HepG2 (cell line): ENCODE data around the gene RNU7-1. TPM values are rescaled to one million over a fixed set of nuclear protein-coding genes. Genes with fewer than 3 reads are reported as not detected.

Experiments used
- ATAC-seq: fragments of 200-7000 bp; cut with Tn5 transposase; 3 replicates; pipeline ENCODE4 v1.9.1; 2020; ENCODE audit warnings: mild to moderate bottlenecking, moderate library complexity
- BruUV-seq: library from RNA; stranded (reverse); fragments of 400-500 nt; replicated peaks from 2 replicates; lab custom pipeline; 2021; lab: Mats Ljungman, UMichigan
- CTCF ChIA-PET: fragments of 300-600 bp; formaldehyde crosslinking; extraction: SDS; loops from one replicate; lab custom pipeline; 2021; ENCODE audit warnings: low total read pairs, inconsistent platforms, low intra/inter-chr PET ratio; lab: Yijun Ruan, JAX
- POLR2A ChIA-PET: fragments of 350-600 bp; sonication (Branson Sonifier 250); formaldehyde crosslinking; loops from one replicate; lab custom pipeline; 2020; ENCODE audit warnings: antibody characterized with exemption, inconsistent platforms; lab: Yijun Ruan, JAX
- DNase-seq: peaks from one replicate; pipeline ENCODE4 v3.0.0-alpha.2; 2015; ENCODE audit warnings: low spot score
- FAIRE-seq: peaks from 3 replicates; lab custom pipeline; 2011; peaks lifted over from hg19 to GRCh38; lab: Jason Lieb, UNC
- H2AFZ ChIP-seq: one replicate; pipeline ENCODE4 v1.6.1; 2011; ENCODE audit warnings: low read length, inconsistent platforms
- H3K27ac ChIP-seq: fragments of 300-600 bp; 3 replicates; pipeline ENCODE4 v1.8.0; 2011; ENCODE audit warnings: mixed run types, mild to moderate bottlenecking, mixed read lengths, low read length, inconsistent platforms; ENCODE audit not compliant: insufficient read depth; ENCODE audit errors: extremely low read length
- H3K27me3 ChIP-seq, 2 experiments: fragments of 200-600 bp in 1 of 2; 2 replicates in 1 of 2; 3 replicates in 1 of 2; pipeline versions ENCODE4 v1.6.0 to v1.8.0; 2011; ENCODE audit warnings: low read length in 2 of 2, mild to moderate bottlenecking in 2 of 2, moderate library complexity in 2 of 2, inconsistent platforms in 1 of 2; ENCODE audit not compliant: insufficient read depth in 2 of 2, control insufficient read depth in 1 of 2
- H3K36me3 ChIP-seq, 2 experiments: fragments of 200-600 bp in 1 of 2; replicated peaks in 1 of 2; 2 replicates in 1 of 2; 3 replicates in 1 of 2; pipeline versions ENCODE4 v1.5.1 to v1.8.0; 2011; ENCODE audit warnings: low read length in 2 of 2, inconsistent platforms in 1 of 2; ENCODE audit not compliant: insufficient read depth in 2 of 2, control insufficient read depth in 1 of 2
- H3K4me1 ChIP-seq: 2 replicates; pipeline ENCODE4 v1.5.1; 2012; ENCODE audit warnings: low read length, inconsistent platforms; ENCODE audit not compliant: insufficient read depth
- H3K4me2 ChIP-seq: 2 replicates; pipeline ENCODE4 v1.6.0; 2011; ENCODE audit warnings: low read depth, low read length, inconsistent platforms
- H3K4me3 ChIP-seq, 3 experiments: fragments of 200-600 bp in 1 of 3; sonication (generic), shearing (Covaris generic) in 1 of 3; replicated peaks in 1 of 3; 2 replicates each; pipeline ENCODE4 v1.5.1; 2011 to 2016; ENCODE audit warnings: low read length in 3 of 3, inconsistent platforms in 2 of 3, low read depth in 2 of 3, mild to moderate bottlenecking in 2 of 3, control low read depth in 1 of 3, mixed read lengths in 1 of 3; ENCODE audit not compliant: insufficient read depth in 1 of 3
- H3K79me2 ChIP-seq: one replicate; pipeline ENCODE4 v1.6.1; 2011; ENCODE audit warnings: low read length, inconsistent platforms; ENCODE audit not compliant: insufficient read depth
- H3K9ac ChIP-seq: 2 replicates; pipeline ENCODE4 v1.6.0; 2011; ENCODE audit warnings: mild to moderate bottlenecking, low read depth, low read length, inconsistent platforms; ENCODE audit not compliant: insufficient read depth
- H3K9me3 ChIP-seq: 2 replicates; pipeline ENCODE4 v1.5.1; 2012; ENCODE audit warnings: mild to moderate bottlenecking, low read length
- H4K20me1 ChIP-seq: 2 replicates; pipeline ENCODE4 v1.6.0; 2011; ENCODE audit warnings: inconsistent platforms, mild to moderate bottlenecking, low read length, moderate library complexity; ENCODE audit not compliant: insufficient read depth
- CENPX ChIP-seq: sonication (generic); formaldehyde crosslinking; IDR thresholded peaks from 2 replicates; pipeline ENCODE4 v1.9.0; 2021; ENCODE audit warnings: mild to moderate bottlenecking, missing genetic modification reagents, moderate library complexity
- ETV5 ChIP-seq: IDR thresholded peaks from 2 replicates; pipeline ENCODE4 v1.6.1; 2018; ENCODE audit warnings: missing biosample characterization, missing genetic modification reagents, inconsistent platforms, borderline replicate concordance
- HIC2 ChIP-seq: sonication (generic); formaldehyde crosslinking; IDR thresholded peaks from 2 replicates; pipeline ENCODE4 v1.9.0; 2022; ENCODE audit warnings: low read depth, missing genetic modification reagents
- HOXA3 ChIP-seq: sonication (generic); formaldehyde crosslinking; IDR thresholded peaks from 2 replicates; pipeline ENCODE4 v1.5.0; 2020; ENCODE audit warnings: missing genetic modification reagents
- KDM3A ChIP-seq: IDR thresholded peaks from 2 replicates; pipeline ENCODE4 v1.6.1; 2018; ENCODE audit warnings: low read depth, missing compliant biosample characterization
- KLF16 ChIP-seq, 2 experiments: sonication (generic) in 1 of 2; formaldehyde crosslinking in 1 of 2; IDR thresholded peaks; 2 replicates each; pipeline versions ENCODE4 v1.6.1 to v1.8.0; 2016 to 2023; ENCODE audit warnings: missing genetic modification reagents in 2 of 2, missing compliant biosample characterization in 1 of 2
- MAF1 ChIP-seq: sonication (generic); formaldehyde crosslinking; IDR thresholded peaks from 2 replicates; pipeline ENCODE4 v1.5.0; 2020; ENCODE audit warnings: missing genetic modification reagents, borderline replicate concordance
- MYNN ChIP-seq: sonication (generic); formaldehyde crosslinking; IDR thresholded peaks from 2 replicates; pipeline ENCODE4 v1.4.0; 2020; ENCODE audit warnings: mild to moderate bottlenecking, low read depth, missing genetic modification reagents
- NR2F2 ChIP-seq: IDR thresholded peaks from 2 replicates; pipeline ENCODE4 v1.6.1; 2012; ENCODE audit warnings: low read depth, inconsistent platforms, borderline replicate concordance
- PPARG ChIP-seq: conservative IDR thresholded peaks from 2 replicates; pipeline ENCODE4 v1.6.1; 2016; ENCODE audit warnings: missing biosample characterization, missing genetic modification reagents
- SNAPC5 ChIP-seq: sonication (generic); formaldehyde crosslinking; IDR thresholded peaks from 2 replicates; pipeline ENCODE4 v1.8.1; 2023; ENCODE audit warnings: mild to moderate bottlenecking, missing genetic modification reagents, borderline replicate concordance
- ZBED4 ChIP-seq: sonication (generic); formaldehyde crosslinking; IDR thresholded peaks from 2 replicates; pipeline ENCODE4 v1.4.0; 2020; ENCODE audit warnings: missing genetic modification reagents, borderline replicate concordance
- ZNF737 ChIP-seq: sonication (generic); formaldehyde crosslinking; IDR thresholded peaks from 2 replicates; pipeline ENCODE4 v1.5.0; 2020; ENCODE audit warnings: missing genetic modification reagents, mild to moderate bottlenecking, borderline replicate concordance
- ZNF775 ChIP-seq: sonication (generic); formaldehyde crosslinking; IDR thresholded peaks from 2 replicates; pipeline ENCODE4 v1.4.0; 2020; ENCODE audit warnings: missing genetic modification reagents, mild to moderate bottlenecking, moderate library complexity, borderline replicate concordance
- ZSCAN22 ChIP-seq: sonication (generic); formaldehyde crosslinking; IDR thresholded peaks from 2 replicates; pipeline ENCODE4 v1.4.0; 2020; ENCODE audit warnings: mild to moderate bottlenecking, missing genetic modification reagents
- ZSCAN29 ChIP-seq: sonication (generic); formaldehyde crosslinking; conservative IDR thresholded peaks from 2 replicates; pipeline ENCODE4 v1.4.0; 2020; ENCODE audit warnings: mild to moderate bottlenecking, missing genetic modification reagents
- WGBS: methylation state at CpG from one replicate; pipeline ENCODE4 v1.1.6; 2017; ENCODE audit warnings: low lambda C conversion rate; 5-methylcytosine and 5-hydroxymethylcytosine counted together
- in situ Hi-C: cut with HindIII; loops from 2 replicates; pipeline ENCODE4 v1.10.0; 2017; ENCODE audit warnings: low pct_unique_long_range_greater_than_20kb; ENCODE audit not compliant: extremely low pct_ligation_motif_present
- intact Hi-C: fragments of 100-400 bp; cut with micrococcal nuclease; formaldehyde crosslinking; loops from one replicate; pipeline ENCODE4 v1.10.0; 2022; ENCODE audit not compliant: unreplicated experiment
- polyA plus RNA-seq, 8 experiments: library from polyadenylated mRNA; depleted of rRNA in 3 of 8; stranded (reverse) in 7 of 8; unstranded in 1 of 8; fragments of >200 nt; fragmentation: Illumina TruSeq in 4 of 8; extraction: Trizol in 4 of 8; gene quantifications; 2 replicates each; pipeline versions ENCODE4 v1.2.1 to v1.2.3, GENCODE V29; 2011 to 2016; ENCODE audit warnings: low read depth in 4 of 8, missing spikeins in 1 of 8, mixed read lengths in 1 of 8; ENCODE audit not compliant: insufficient read depth in 1 of 8
- total RNA-seq, 5 experiments: library from RNA; depleted of rRNA; stranded (reverse); fragments of >200 nt; fragmentation: Illumina TruSeq; extraction: Trizol; gene quantifications; 2 replicates each; pipeline ENCODE4 v1.2.3, GENCODE V29; 2016; ENCODE audit warnings: low read depth in 1 of 5

RNU7-1 gene
- total and polyA plus RNA-seq, 2 of the 13 experiments (the other 11 are each of a cell fraction or from before 2014, with no cell fraction given): not detected

- TF ChIP-seq ZBED4 (CRISPR knock-in tag) (no peak), ZSCAN29 (CRISPR knock-in tag) (no peak), MAF1 (no peak), KDM3A (CRISPR knock-in tag) (no peak), ZNF737 (CRISPR knock-in tag) (no peak), SNAPC5 (CRISPR knock-in tag) (no peak), KLF16 (CRISPR knock-in tag; IDR thresholded peaks at IDR 0.05) (no peak)
Measured at GRCh38 chr12:6899427-6899826, 44.2 kb upstream of the RNU7-1 start (continued).

- no peaks in the 10 kb centered on the region for H4K20me1 ChIP-seq
- WGBS: 28% methylated on average over 10 of the region's 10 CpGs
- peak; percentile 78 for DNase-seq
- H3K4me1 ChIP-seq: peaks cover 58% of the 10 kb centered on the region
- no peaks in the 10 kb centered on the region for H3K36me3 ChIP-seq
- H3K9ac ChIP-seq: peak overlapping the region; percentile 62
- POLR2A ChIA-PET: interaction anchor here (1.1 to 3.1 kb wide), 5 partner anchors 8 to 44 kb away, joined by 3 to 12 read pairs (median 9); partner anchors contain the start of genes C12orf57, RNU7-1 and TPI1
- CTCF ChIA-PET: no interaction called here
- peak overlapping the region in 1 of 3 experiments; percentile 1; a peak in 1 of 6 replicates for H3K4me3 ChIP-seq
- H3K79me2 ChIP-seq: no peaks in the 10 kb centered on the region
- peak; percentile 68 for FAIRE-seq
- no peaks in the 10 kb centered on the region for H3K27me3 ChIP-seq
- H3K9me3 ChIP-seq: no peaks in the 10 kb centered on the region
- no TSS peak for BruUV-seq
- peak overlapping the region; percentile 69 for H3K27ac ChIP-seq
- peak overlapping the region; percentile 40 for H3K4me2 ChIP-seq
- intact Hi-C loops: no loop called here
- H2AFZ ChIP-seq: no peak overlapping the region
- peak; percentile 70 for ATAC-seq
- in situ Hi-C loops: no loop called here
- no peak for TF ChIP-seq ZNF775 (CRISPR knock-in tag)
- TF ChIP-seq ZSCAN22: no peak
- no peak for TF ChIP-seq CENPX (CRISPR knock-in tag)
- TF ChIP-seq PPARG: no peak
- TF ChIP-seq NR2F2: no peak
- TF ChIP-seq MYNN (CRISPR knock-in tag): no peak
- no peak; the same call in 1 of the 2 replicates for TF ChIP-seq ETV5 (CRISPR knock-in tag)
- TF ChIP-seq HIC2 (CRISPR knock-in tag): no peak
- peak; percentile 47; the same call in 1 of the 2 replicates for TF ChIP-seq HOXA3 (CRISPR knock-in tag)
Measured at GRCh38 chr12:6899837-6900519, 43.6 kb upstream of the RNU7-1 start.
